Measurements from ENCODE around the gene QRFP. TPM values are rescaled to one million over a fixed set of nuclear protein-coding genes. Genes with fewer than 3 reads are reported as not detected.

The QRFP gene
- total RNA-seq, 1 experiment from 2014 or later, result not detected

DNA sequence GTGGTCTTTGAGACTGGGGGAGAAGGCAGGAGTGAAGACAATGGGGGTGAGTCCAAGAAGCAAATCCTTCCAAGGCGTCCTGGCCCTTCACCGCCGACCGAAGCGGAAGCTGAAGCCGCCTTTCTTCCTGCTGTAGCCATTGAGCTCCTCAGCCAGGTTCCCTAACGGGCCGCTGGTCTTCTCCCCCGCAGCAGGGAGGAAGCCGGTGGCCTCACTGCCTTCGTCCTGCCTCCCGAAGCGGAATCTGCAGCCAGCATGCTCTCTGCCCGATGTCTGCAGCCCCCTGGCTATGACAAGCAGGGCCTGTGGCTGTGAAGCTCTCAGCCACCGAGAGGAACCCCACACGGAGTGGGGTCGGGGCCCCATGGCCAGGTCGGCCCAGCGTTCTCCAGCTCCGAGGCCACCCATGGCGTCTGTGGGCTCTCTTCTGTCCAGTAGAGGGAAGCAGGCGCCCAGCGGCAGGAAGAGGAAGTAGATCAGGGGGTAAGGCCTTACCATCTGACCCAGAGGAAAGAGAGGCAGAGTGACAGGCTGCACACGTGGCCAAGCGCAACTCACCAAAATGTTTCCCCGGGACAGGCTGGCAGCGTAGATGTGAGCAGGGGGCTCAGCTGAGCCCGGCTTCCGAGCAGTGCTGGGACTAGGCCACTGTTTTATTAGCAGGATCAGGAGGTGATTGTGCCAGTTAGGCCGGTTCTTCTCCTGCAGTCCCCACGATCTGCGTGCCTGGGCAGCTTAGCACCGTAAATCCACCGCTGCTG is 3.1 kb downstream of the QRFP start:
- no peaks in the 10 kb centered on the region for H3K9me3 ChIP-seq (ENCODE audit: control insufficient read depth in 1 of 2, insufficient read depth in 1 of 2, low read depth in 1 of 2, low read length in 2 of 2)
- H2AFZ ChIP-seq (ENCODE audit: low read depth, low read length, poor library complexity, severe bottlenecking), result no peak overlapping the region
- H3K27me3 ChIP-seq (ENCODE audit: insufficient read depth, low read length), result no peaks in the 10 kb centered on the region
- ChIA-PET CTCF (interaction anchor here (1.2 to 2.9 kb wide), 3 partner anchors 24 to 105 kb away, joined by 3 to 21 read pairs (median 3); no protein-coding TSS in a partner anchor), POLR2A (no interaction called here), RAD21 (ENCODE audit: low non-redundant PET in 1 of 2, low total read pairs in 2 of 2, uncharacterized antibody in 2 of 2, unreplicated experiment in 2 of 2) (interaction anchor here (0.7 to 0.9 kb wide), 2 partner anchors 105 to 180 kb away, joined by 3 read pairs; no protein-coding TSS in a partner anchor)
- intact Hi-C loops (cut with micrococcal nuclease), result loop anchor here (2.0 kb wide), 1 partner anchor 105 kb away; no protein-coding TSS in a partner anchor
- no TSS peak for BruUV-seq (replicated peaks)
- H3K79me2 ChIP-seq (ENCODE audit: insufficient read depth, low read length), result no peaks in the 10 kb centered on the region
- H3K36me3 ChIP-seq (ENCODE audit: control insufficient read depth in 1 of 2, insufficient read depth in 2 of 2, low read length in 2 of 2), result no peaks in the 10 kb centered on the region
- H3K4me2 ChIP-seq (ENCODE audit: low read length), result no peak overlapping the region
- H3K27ac ChIP-seq (ENCODE audit: low read depth, low read length), result no peak overlapping the region
- no peaks in the 10 kb centered on the region for H3K4me1 ChIP-seq (ENCODE audit: control insufficient read depth in 1 of 2, insufficient read depth in 2 of 2, low read length in 2 of 2)
- ATAC-seq, result peak; percentile 39; the same call in 1 of the 2 replicates
- H4K20me1 ChIP-seq (ENCODE audit: insufficient read depth), result no peaks in the 10 kb centered on the region
- TF ChIP-seq RAD21 (IDR thresholded peaks at IDR 0.05; ENCODE audit: low read depth) (peak; percentile 80), ZFX (IDR thresholded peaks at IDR 0.05) (no peak)
- TF ChIP-seq, protein P1, sequence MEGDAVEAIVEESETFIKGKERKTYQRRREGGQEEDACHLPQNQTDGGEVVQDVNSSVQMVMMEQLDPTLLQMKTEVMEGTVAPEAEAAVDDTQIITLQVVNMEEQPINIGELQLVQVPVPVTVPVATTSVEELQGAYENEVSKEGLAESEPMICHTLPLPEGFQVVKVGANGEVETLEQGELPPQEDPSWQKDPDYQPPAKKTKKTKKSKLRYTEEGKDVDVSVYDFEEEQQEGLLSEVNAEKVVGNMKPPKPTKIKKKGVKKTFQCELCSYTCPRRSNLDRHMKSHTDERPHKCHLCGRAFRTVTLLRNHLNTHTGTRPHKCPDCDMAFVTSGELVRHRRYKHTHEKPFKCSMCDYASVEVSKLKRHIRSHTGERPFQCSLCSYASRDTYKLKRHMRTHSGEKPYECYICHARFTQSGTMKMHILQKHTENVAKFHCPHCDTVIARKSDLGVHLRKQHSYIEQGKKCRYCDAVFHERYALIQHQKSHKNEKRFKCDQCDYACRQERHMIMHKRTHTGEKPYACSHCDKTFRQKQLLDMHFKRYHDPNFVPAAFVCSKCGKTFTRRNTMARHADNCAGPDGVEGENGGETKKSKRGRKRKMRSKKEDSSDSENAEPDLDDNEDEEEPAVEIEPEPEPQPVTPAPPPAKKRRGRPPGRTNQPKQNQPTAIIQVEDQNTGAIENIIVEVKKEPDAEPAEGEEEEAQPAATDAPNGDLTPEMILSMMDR (IDR thresholded peaks at IDR 0.05 in 2 of 3, conservative IDR thresholded peaks at IDR 0.05 in 1 of 3; ENCODE audit: borderline replicate concordance in 1 of 3, insufficient read depth in 1 of 3, low read depth in 2 of 3, low read length in 2 of 3), result peak; percentile 33 to 47 (median 46); a peak in 5 of 6 replicates
- no peak overlapping the region for H3K4me3 ChIP-seq (replicated peaks in 1 of 2; ENCODE audit: low read depth in 1 of 2, low read length in 2 of 2)
- H3K9me2 ChIP-seq (ENCODE audit: insufficient read depth), result no peaks in the 10 kb centered on the region
- no peak for DNase-seq (ENCODE audit: low read depth, low spot score)
- H3K9ac ChIP-seq (ENCODE audit: low read length), result no peak overlapping the region
